H1 (cell line): ENCODE results near the gene ZFAND5. TPM values are rescaled to one million over a fixed set of nuclear protein-coding genes. Genes with fewer than 3 reads are reported as not detected.

Source experiments
- BCL11A ChIP-seq, 2 experiments: IDR thresholded peaks; one replicate each; pipeline ENCODE4 v1.6.1; 2011; ENCODE audit warnings: low read depth in 2 of 2, low read length in 2 of 2, mild to moderate bottlenecking in 2 of 2
- CTCF ChIP-seq, 3 experiments: IDR thresholded peaks; 1 replicate in 2 of 3; 2 replicates in 1 of 3; pipeline versions ENCODE4 v1.5.1 to v1.6.1; 2011; ENCODE audit warnings: low read length in 3 of 3, mild to moderate bottlenecking in 3 of 3, inconsistent platforms in 2 of 3, low read depth in 1 of 3, moderate library complexity in 1 of 3; ENCODE audit not compliant: insufficient read depth in 1 of 3; ENCODE audit errors: control extremely low read depth in 1 of 3
- E2F6 ChIP-seq: IDR thresholded peaks from 2 replicates; pipeline ENCODE4 v1.6.1; 2012; ENCODE audit warnings: inconsistent platforms
- HDAC2 ChIP-seq, 2 experiments: fragments of 300-600 bp in 1 of 2; sonication (generic) in 1 of 2; IDR thresholded peaks; 2 replicates each; pipeline ENCODE4 v1.6.1; 2011 to 2012; ENCODE audit warnings: low read depth in 2 of 2, low read length in 2 of 2, mild to moderate bottlenecking in 2 of 2, moderate library complexity in 2 of 2, borderline replicate concordance in 1 of 2, inconsistent platforms in 1 of 2
- HDAC6 ChIP-seq: IDR thresholded peaks from one replicate; pipeline ENCODE4 v1.7.1; 2012; ENCODE audit warnings: low read depth, mild to moderate bottlenecking, inconsistent platforms, low read length, moderate library complexity
- KDM5A ChIP-seq: fragments of 200-600 bp; IDR thresholded peaks from 2 replicates; pipeline ENCODE4 v1.7.1; 2012; ENCODE audit warnings: mild to moderate bottlenecking, low read length, inconsistent platforms, mixed read lengths
- MAX ChIP-seq: IDR thresholded peaks from 2 replicates; pipeline ENCODE4 v1.6.1; 2012; ENCODE audit warnings: inconsistent platforms
- NRF1 ChIP-seq: IDR thresholded peaks from 2 replicates; pipeline ENCODE4 v1.6.1; 2011; ENCODE audit warnings: mild to moderate bottlenecking, low read depth, low read length, improper control_type of control experiment
- POLR2AphosphoS5 ChIP-seq: IDR thresholded peaks from 2 replicates; pipeline ENCODE4 v1.6.1; 2011; ENCODE audit warnings: low read depth, low read length
- RBBP5 ChIP-seq: IDR thresholded peaks from 2 replicates; pipeline ENCODE4 v1.7.1; 2012; ENCODE audit warnings: low read depth, mild to moderate bottlenecking, inconsistent platforms, low read length, moderate library complexity, borderline replicate concordance
- RFX5 ChIP-seq: IDR thresholded peaks from 2 replicates; pipeline ENCODE4 v1.6.1; 2011; ENCODE audit warnings: low read depth, low read length, improper control_type of control experiment, borderline replicate concordance
- SP1 ChIP-seq: IDR thresholded peaks from 2 replicates; pipeline ENCODE4 v1.6.1; 2011; ENCODE audit warnings: low read depth, low read length
- SP4 ChIP-seq: IDR thresholded peaks from 2 replicates; pipeline ENCODE4 v1.6.1; 2012; ENCODE audit warnings: low read length, inconsistent platforms
- TAF1 ChIP-seq: IDR thresholded peaks from 2 replicates; pipeline ENCODE4 v1.6.1; 2011; ENCODE audit warnings: mild to moderate bottlenecking, low read depth, low read length
- TAF7 ChIP-seq: optimal IDR thresholded peaks from 2 replicates; pipeline ENCODE3; 2011; ENCODE audit warnings: low read depth, mild to moderate bottlenecking, inconsistent platforms, low read length, moderate library complexity, borderline replicate concordance
- TEAD4 ChIP-seq: IDR thresholded peaks from 2 replicates; pipeline ENCODE4 v1.6.1; 2012; ENCODE audit warnings: low read depth, low read length, inconsistent platforms, mixed read lengths
- ZNF274 ChIP-seq: IDR thresholded peaks from 2 replicates; pipeline ENCODE4 v1.7.0; 2012; ENCODE audit warnings: low read length, borderline replicate concordance; ENCODE audit errors: extremely low read depth
- polyA plus RNA-seq, 7 experiments: library from polyadenylated mRNA; depleted of rRNA in 3 of 7; stranded (reverse) in 5 of 7; unstranded in 2 of 7; fragments of >200 nt in 5 of 7; fragments of 200-250 nt in 2 of 7; gene quantifications; 1 replicate in 5 of 7; 2 replicates in 1 of 7; 4 replicates in 1 of 7; pipeline versions ENCODE4 v1.2.1 to v1.2.3, GENCODE V29; 2011 to 2013; ENCODE audit warnings: missing spikeins in 2 of 7, mixed read lengths in 2 of 7
- total RNA-seq: library from RNA; stranded (reverse); fragmentation: NEBNext Ultra II Directional; extraction: Animal tissue kit (Norgen Biotek cat#: 25700); gene quantifications from 2 replicates; pipeline ENCODE4 v1.2.1, GENCODE V29; 2021

The ZFAND5 gene
- total and polyA plus RNA-seq, 2 of the 8 experiments (the other 6 are each of a cell fraction or from before 2014, with no cell fraction given) = 76.7 to 225 TPM

GRCh38 chr9:72365525-72366256 lies 683 bp upstream of the ZFAND5 start (continued):
- TF ChIP-seq NRF1 = no peak
- 0 out of 2 replicates have a peak, but pooled peaks have one; percentile 1 for TF ChIP-seq TEAD4
- TF ChIP-seq RBBP5 = no peak; the same call in 1 of the 2 replicates
- no peak for TF ChIP-seq CTCF (IDR thresholded peaks at IDR 0.05; ENCODE audit: control extremely low read depth in 1 of 3, insufficient read depth in 1 of 3, low read depth in 1 of 3, low read length in 3 of 3)
- TF ChIP-seq SP4 = no peak
- no peak for TF ChIP-seq KDM5A
- TF ChIP-seq MAX = peak; percentile 90
- no peak for TF ChIP-seq ZNF274
- peak; percentile 91 for TF ChIP-seq E2F6
- TF ChIP-seq HDAC2 (IDR thresholded peaks at IDR 0.05; ENCODE audit: borderline replicate concordance in 1 of 2, low read depth in 2 of 2, low read length in 2 of 2) = 0 out of 4 replicates have a peak, but pooled peaks have one; percentile 19 to 55
- no peak for TF ChIP-seq TAF1
- TF ChIP-seq RFX5 = no peak
- no peak for TF ChIP-seq BCL11A (IDR thresholded peaks at IDR 0.05; ENCODE audit: low read depth in 2 of 2, low read length in 2 of 2)
- no peak for TF ChIP-seq SP1
- TF ChIP-seq HDAC6 = no peak
- peak; percentile 45; the same call in 1 of the 2 replicates for TF ChIP-seq POLR2AphosphoS5
- no peak for TF ChIP-seq TAF7
- TF ChIP-seq, all 59 proteins: peak for 7
